RWPE1 (cell line): ENCODE data around the gene TOP2A.

Experiments used
- CTCF ChIA-PET: fragments of 350-600 bp; sonication (Branson Sonifier 250); formaldehyde crosslinking; extraction: SDS; loops from one replicate; lab custom pipeline; 2021; lab: Yijun Ruan, JAX
- POLR2A ChIA-PET: fragments of 400-600 bp; formaldehyde crosslinking; extraction: SDS; loops from one replicate; lab custom pipeline; 2020; ENCODE audit warnings: antibody characterized with exemption; ENCODE audit not compliant: low non-redundant PET; lab: Yijun Ruan, JAX
- DNase-seq: peaks from one replicate; pipeline ENCODE4 v3.0.0; 2012; ENCODE audit warnings: low spot score
- H3K27ac ChIP-seq: fragments of 450-650 bp; 2 replicates; pipeline ENCODE4 v1.5.1; 2017
- TF ChIP-seq, protein P1 (sequence below): fragments of 450-650 bp; conservative IDR thresholded peaks from 2 replicates; pipeline ENCODE4 v1.5.1; 2017; ENCODE audit warnings: low read depth, mild to moderate bottlenecking

Gene TOP2A

DNA sequence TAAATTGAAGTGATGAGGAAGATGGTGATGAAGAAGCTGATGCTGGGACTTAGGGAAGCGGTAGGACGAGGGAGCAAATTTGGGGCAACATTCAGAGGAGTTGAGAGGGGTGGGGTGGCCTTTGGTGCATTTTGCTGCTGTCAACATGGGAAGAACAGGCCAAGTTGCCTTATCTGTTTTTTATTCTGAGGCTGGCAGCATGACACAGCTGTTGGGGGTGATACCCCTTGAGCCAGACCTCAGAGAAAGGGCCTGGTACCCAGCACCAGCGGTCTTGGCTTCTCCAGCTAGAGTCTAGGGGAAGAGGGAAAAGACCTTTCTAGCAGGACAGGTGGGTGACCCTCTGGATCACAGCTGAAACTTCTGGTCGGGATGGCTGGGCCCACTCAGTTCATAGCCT is 30.1 kb upstream of the TOP2A start:
- H3K27ac ChIP-seq = peak overlapping the region; percentile 31
- DNase-seq = no peak
- TF ChIP-seq, protein P1, sequence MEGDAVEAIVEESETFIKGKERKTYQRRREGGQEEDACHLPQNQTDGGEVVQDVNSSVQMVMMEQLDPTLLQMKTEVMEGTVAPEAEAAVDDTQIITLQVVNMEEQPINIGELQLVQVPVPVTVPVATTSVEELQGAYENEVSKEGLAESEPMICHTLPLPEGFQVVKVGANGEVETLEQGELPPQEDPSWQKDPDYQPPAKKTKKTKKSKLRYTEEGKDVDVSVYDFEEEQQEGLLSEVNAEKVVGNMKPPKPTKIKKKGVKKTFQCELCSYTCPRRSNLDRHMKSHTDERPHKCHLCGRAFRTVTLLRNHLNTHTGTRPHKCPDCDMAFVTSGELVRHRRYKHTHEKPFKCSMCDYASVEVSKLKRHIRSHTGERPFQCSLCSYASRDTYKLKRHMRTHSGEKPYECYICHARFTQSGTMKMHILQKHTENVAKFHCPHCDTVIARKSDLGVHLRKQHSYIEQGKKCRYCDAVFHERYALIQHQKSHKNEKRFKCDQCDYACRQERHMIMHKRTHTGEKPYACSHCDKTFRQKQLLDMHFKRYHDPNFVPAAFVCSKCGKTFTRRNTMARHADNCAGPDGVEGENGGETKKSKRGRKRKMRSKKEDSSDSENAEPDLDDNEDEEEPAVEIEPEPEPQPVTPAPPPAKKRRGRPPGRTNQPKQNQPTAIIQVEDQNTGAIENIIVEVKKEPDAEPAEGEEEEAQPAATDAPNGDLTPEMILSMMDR = no peak
- POLR2A ChIA-PET = no interaction called here
- CTCF ChIA-PET = interaction anchor here (1.2 to 1.3 kb wide), 2 partner anchors 85 to 89 kb away, joined by 4 to 5 read pairs; no protein-coding TSS in a partner anchor

DNA sequence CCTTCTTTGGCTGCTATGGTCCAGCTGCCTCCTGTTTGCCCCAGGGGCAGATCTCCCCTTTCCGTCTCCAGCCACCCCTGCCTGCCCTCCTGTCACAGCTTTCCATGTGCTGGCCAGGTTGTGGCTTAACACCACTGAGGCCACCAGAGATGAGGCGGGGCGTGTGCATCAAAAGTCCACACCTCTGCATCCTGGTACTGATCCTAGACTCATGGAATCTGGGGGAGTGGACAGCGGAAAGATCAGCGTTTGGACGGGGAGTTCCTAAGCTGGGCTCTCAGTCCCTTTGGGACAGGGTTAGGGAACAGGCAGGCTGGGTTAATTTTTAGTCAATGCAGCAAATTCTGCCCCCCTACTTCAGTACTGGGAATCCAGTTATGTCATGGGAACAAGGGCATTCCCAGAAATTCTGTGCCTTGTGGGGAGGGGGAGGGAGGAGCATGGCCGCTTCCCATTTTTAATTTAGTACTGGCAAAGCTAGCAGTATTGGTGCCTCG is 29.5 kb upstream of the TOP2A start:
- DNase-seq = no peak
- ChIA-PET CTCF (interaction anchor here (1.3 kb wide), 1 partner anchor 86 kb away, joined by 4 read pairs; no protein-coding TSS in a partner anchor), POLR2A (no interaction called here)
- H3K27ac ChIP-seq = no peak overlapping the region
- TF ChIP-seq, protein P1 = no peak

DNA sequence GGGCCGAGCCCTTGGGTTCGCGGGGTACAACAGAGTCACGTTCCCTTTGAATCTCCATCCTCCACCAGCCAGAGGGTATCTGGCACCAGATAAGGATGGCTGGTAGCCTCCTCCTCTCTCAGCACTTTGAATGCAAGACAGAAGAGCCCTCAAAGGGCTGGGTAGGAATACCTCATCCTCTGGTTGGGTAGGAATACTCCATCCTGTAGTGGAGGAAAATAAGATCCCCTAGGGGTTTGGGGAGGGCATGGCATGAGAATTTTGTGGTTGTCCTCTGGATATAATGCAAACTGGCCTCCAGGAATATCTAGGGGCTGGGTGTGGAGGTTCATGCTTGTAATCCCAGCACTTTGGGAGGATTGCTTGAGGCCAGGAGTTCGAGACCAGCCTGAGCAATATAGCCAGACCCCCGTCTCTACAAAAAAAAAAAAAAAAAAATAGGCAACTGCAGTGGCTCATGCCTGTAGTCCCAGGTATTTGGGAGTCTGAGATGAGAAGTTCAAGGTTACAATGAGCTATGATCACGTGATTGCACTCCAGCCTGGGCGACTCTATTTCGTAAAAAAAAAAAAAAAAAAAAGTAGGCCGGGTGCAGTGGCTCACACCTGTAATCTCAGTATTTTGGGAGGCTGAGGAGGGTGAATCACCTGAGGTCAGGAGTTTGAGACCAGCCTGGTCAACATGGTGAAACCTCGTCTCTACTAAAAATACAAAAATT is 28.2 kb upstream of the TOP2A start:
- TF ChIP-seq, protein P1 = no peak
- peak overlapping the region; percentile 63 for H3K27ac ChIP-seq
- POLR2A ChIA-PET = interaction anchor here (0.6 kb wide), 1 partner anchor 134 kb away, joined by 4 read pairs; no protein-coding TSS in a partner anchor
- CTCF ChIA-PET = interaction anchor here (0.6 kb wide), 1 partner anchor 44 kb away, joined by 3 read pairs; no protein-coding TSS in a partner anchor
- DNase-seq = no peak

DNA sequence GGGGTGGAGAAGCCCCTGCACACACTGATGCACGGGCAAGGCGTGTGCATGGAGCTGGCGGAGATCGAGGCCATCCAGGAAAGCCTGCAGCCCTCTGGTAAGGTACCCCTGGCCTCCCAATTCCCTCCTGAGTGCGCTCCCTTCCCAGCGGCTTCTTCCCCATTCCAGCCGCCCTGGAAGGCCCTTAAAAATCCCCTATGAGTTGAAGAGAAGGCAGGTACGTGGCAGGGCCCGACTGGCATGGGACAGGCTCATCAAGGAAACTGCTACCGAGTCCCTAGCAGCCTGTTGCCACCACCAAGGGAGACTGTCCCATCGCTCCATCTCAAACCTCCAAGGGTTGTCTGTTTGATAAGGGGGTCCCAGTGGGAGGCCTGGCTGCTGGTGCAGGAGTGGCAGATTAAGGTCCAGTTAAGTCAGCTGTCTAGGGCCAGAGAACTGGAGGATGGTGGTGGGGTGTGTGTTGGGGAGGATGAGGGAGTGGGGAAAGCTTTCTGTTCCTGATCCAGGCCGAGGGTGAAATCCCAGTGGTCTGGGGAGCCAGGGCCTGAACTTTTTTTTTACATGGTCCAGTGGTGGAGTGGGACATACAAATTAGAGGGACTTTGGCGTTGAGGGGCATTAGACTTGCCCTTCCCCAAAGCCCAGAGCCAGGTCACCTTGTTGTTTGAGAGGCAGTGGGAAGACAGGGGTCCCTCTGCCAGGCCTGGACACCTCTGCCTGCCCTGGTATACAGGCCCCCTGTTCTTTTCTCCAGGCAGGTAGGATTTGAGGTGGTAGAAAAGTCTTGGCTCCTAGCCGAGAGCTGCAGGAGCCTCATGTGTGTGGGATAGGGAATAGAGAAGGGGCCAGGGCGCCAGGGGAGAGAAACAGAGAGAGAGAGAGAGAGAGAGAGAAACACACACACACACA is 26.5 kb upstream of the TOP2A start:
- CTCF ChIA-PET = interaction anchor here (0.6 to 1.8 kb wide), 6 partner anchors 11 to 201 kb away, joined by 3 to 10 read pairs (median 4); no protein-coding TSS in a partner anchor
- TF ChIP-seq, protein P1 = peak; percentile 43
- no peak for DNase-seq
- H3K27ac ChIP-seq = peak overlapping the region; percentile 77
- POLR2A ChIA-PET = interaction anchor here (0.7 kb wide), 1 partner anchor 17 kb away, joined by 3 read pairs; no protein-coding TSS in a partner anchor

DNA sequence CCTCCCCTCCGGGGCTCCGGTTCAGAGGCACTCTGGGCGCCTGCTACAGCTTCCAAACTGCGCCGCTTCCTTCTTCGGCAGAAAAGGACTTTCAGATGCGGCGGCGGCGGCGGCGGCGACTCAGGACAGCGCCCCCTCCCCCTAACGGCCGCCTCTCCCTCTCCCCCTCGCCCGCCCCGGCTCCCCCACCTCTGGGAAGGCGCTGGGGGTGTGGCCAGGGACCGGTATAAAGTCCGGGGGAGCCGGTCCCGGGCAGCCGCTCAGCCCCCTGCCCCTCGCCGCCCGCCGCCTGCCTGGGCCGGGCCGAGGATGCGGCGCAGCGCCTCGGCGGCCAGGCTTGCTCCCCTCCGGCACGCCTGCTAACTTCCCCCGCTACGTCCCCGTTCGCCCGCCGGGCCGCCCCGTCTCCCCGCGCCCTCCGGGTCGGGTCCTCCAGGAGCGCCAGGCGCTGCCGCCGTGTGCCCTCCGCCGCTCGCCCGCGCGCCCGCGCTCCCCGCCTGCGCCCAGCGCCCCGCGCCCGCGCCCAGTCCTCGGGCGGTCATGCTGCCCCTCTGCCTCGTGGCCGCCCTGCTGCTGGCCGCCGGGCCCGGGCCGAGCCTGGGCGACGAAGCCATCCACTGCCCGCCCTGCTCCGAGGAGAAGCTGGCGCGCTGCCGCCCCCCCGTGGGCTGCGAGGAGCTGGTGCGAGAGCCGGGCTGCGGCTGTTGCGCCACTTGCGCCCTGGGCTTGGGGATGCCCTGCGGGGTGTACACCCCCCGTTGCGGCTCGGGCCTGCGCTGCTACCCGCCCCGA is 25.7 kb upstream of the TOP2A start, which contains the start of gene IGFBP4:
Gene IGFBP4, plus strand, starts transcription at position 255 of the 792 bp plus-strand sequence. Its CDS starts 286 bp downstream, at position 541.
- peak within 1 kb of the TSS; percentile 77 for H3K27ac ChIP-seq
- TF ChIP-seq, protein P1 = peak; percentile 80
- peak; percentile 63 for DNase-seq
- CTCF ChIA-PET = interaction anchor here (0.6 to 1.8 kb wide), 7 partner anchors 10 to 201 kb away, joined by 3 to 10 read pairs (median 4); no protein-coding TSS in a partner anchor
- POLR2A ChIA-PET = interaction anchor here (0.7 to 1.0 kb wide), 2 partner anchors 17 to 90 kb away, joined by 3 read pairs; no protein-coding TSS in a partner anchor
